NCI-H748 treated with DMSO at 0.1 percent for 48 hours (cell line): ENCODE results near the gene RSPH1.

Source experiments
- DNase-seq: peaks from one replicate; lab custom pipeline; 2025; lab: John Stamatoyannopoulos, UW

Gene RSPH1

DNA sequence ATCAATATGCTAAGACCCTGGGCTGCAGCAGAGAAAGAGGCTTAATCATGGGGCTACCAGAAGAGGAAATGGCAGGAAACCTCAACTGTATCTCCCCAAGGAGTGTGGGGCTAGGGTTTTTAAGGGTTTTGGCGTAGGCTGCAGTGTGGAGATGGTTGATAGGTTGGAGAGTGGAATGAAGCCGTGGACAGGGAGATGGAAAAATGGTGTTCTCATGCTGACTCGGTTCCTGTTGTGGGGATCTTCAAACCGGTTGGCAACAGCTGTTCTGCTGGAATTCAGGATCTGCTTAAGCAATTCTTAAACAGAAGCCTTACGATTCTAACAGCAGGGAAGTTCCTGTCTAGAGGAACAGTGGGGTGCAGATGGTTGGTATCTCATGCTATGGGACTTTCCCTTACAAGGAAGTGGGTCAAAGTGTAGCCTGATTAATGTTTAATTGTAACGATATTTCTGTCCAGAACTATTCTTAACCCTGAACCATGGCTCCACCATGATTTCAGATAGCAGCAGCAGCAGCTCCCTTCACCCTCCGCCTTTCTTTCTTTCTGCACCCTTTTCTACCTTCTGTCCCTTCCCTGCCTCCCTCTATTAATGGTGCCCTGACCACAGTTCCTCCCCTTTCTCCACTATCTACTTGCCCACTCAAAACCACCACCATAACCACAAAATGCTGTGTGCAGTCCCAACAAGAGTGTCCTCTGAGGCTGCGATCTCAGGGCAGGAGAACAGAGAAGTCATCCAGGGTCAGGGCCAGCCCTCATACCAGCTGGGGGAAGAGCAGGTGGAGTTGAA lies 30.8 kb downstream of the RSPH1 start:
- no peak for DNase-seq

DNA sequence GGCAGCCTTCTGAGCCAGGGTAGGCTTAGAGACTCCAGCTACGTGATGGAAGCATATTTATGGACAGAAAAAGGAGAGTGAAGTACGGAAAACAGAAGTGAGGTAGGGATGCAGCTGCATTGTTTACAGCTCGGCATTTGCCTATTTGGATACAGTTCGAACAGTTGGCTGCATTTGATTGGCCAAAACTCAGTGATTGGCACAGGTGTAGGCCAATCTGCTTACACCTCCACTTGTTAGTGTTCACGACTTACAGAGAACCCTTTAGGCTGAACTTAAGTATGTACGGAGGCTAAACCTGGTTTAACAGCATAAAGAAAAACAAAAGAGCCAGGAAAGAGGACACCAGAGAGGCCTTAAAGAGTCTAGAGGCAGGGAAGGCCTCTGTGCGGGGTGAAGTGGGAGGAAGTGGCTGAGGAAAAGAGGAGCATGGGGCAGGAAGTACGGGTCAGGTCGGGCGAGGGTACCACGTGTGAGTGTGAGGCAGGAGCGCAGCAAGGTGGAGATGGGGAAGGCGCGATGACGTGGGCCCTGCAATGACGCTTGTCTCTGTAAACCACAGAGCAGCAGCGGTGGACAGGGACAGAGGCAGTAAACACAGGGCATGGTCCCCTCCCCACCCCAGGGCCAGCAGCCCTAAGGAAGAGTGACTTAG lies 32.0 kb downstream of the RSPH1 start:
- DNase-seq = peak; percentile 69

DNA sequence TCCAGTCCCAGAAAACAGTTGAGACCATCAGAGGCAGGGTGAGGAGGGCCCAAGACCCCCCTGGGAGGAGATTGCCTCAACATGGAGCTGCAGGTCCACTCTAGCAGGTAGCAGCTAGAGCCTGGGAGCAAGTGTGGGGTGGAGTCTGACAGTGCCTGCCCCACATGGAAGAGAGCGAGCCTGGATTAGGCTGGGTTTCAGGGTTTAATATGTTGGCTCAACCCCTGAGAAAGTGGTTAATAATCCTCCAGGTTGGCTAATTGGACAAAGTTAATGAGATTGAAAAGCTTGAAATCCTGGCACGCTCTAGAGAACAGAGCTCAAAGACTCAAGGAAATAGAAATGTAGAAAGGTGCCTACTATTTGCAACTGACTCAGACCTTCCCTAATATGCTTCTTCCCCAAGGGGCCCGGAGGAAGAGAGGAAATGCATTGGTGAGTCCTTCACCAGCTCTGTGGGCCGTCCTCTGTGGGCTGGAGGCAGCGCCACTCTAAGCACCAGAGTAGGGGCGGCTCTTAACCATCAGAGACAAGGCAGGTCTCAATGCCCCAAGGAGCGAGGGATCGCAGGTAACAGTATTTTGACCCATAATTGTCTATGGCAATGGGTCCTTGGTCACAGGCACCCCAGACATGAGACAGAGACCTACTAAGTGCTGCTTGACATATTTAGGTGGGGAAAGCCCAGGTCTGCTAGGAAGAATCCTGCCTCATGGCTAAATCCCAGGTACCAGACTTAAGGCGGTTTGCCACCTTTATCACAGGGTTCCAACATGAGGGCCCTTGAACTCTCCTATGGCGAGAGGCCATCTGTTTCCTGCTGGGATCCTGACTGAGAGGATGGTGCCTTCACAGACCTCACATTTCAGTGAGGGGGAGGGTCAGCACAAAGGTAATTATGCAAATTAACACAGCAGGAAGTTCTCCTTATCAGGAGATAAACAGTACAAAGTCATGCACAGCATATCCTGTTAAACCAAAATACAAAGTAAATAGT lies 33.8 kb downstream of the RSPH1 start:
- DNase-seq = peak; percentile 89

DNA sequence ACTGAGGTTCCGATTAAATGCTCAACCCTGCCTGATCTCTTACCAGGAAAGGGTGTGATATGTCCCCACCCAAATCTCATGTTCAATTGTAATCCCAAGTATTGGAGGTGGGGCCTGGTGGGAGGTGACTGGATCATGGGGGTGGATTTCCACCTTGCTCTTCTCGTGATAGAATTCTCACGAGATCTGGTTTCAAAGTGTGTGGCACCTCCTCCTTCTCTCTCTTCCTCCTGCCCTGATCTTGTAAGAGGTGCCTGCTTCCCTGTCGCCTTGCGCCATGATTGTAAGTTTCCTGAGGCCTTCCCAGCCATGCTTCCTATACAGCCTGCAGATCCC lies 34.9 kb downstream of the RSPH1 start:
- no peak for DNase-seq

DNA sequence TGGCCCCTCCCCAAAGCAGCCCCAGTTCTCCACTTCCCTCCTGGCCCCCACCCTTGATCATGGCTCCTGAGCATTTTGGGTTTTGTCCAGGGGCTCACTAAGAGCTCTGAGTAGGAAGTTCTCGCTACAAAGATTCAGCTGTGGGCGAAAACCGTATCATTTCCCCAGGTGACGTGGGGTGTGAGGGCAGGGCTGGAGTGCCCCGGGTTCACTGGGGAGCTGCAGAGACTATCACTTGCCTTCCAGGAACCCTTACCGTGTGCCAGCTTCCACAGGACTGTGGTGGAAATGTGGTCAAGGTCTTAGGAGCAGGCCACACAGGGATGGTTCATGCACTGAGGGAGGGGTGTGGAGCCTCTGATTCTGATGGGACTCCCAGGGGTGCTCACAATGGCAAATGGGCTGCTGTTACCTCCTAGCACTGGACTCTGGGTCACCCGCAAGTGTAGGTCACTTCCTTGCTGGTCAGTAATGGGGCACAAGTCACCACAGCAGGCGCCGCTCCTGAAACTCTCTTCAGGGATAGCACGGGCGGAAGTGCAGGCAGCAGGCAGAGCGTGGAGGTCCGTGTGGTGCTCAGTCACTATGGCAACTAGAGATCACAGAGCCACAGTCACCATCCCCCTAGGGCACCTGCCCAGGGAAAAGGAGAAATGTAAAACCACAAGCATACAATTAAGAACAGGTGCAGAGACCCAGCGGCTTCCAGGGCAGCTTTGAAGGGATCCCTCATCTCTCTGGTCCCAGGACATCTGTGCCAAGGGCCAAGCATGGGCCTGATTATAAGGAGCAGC lies 35.4 kb downstream of the RSPH1 start:
- peak; percentile 94 for DNase-seq

DNA sequence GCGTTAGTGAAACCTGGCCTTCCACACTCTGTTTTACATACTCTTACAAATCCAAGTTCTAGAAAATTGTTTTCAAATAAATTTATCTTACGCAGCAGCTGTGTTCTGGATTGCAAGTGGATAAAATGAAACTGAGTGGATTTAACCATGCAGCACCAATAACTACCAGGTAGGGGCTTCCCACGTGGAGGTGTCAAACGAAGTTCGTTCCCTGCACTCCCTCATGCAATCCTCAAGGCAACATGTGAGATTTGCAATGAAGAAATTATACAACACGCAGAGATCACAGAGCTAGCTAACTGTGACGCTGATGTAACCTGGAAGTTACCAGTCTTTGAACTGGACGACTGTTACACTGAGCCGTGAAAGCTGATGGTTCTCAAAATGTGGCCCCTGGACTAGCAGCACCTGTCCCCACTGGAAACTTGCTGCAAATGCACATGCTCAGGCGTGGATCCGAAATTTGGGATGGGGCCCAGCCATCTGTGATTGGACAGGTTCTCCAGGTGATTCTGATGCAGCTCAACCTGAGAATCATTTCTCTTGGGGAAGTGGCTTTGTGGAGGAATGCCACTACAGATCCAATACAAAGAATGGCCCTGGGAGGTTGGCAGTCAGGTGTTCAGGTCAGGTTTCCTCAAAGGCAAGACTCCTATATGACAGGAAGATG lies 36.3 kb downstream of the RSPH1 start:
- DNase-seq = no peak

DNA sequence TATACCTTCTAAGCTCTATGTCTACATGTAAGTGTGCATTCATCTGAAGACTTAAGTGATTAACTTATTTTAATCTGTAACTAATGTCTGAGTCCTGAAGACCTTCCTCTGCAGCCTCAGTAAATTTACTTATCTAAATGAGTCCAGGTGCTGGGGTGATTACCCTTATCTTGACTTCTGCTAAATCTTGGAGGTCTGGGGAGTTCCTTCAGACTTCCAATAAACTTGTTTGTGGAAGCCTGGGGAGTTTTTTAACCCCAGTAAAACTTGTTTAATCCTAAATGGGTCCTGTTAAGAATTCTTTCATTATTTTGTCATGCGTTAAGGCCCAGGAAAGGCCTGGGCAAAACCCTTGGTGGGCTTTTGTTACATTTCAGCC lies 37.0 kb downstream of the RSPH1 start:
- DNase-seq = no peak

DNA sequence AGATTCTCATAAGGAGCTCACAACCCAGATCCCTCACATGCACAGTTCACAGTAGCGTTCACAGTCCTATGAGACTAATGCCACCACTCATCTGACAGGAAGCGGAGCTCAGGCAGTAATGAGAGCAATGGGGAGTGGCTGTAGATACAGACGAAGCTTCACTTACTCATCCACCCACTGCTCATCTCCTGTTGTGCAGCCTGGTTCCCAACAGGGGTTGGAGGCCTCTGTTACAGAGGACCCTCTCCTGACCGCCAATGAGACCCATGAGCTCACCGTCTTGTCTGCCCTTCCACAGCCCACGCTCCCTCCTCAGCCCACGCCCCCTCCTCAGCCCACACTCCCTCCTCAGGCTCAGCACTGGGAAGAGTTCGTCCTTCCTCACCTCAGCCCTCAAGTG lies 39.6 kb downstream of the RSPH1 start:
- DNase-seq = no peak

DNA sequence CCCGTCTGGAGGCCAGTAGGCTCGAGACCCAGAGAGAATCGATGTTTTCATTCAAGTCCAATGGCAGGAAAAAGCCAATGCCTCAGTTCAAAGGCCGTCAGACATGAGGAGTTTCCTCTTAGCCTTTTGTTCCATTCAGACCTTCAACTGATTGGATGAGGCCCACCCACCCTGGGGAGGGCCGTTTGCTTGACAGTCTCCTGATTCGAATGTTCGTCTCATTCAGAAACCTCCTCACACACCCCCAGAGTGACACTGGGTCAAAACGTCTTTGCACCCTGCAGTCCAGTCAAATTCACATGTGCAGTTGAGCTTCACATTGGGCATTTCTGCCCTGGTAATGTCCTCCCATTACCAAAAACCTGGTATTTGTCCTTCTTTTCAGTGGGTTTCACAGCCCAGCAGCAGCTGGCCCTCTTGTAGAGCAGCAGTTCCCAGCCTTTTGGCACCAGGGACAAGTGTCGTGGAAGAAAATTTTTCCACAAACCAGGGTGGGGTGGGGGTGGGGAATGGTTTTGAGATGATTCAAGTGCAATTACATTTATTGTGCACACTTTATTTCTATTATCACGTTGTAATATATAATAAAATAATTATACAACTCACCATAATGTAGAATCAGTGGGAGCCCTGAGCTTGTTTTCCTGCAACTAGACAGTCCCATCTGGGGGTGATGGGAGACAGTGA lies 40.1 kb downstream of the RSPH1 start:
- no peak for DNase-seq

DNA sequence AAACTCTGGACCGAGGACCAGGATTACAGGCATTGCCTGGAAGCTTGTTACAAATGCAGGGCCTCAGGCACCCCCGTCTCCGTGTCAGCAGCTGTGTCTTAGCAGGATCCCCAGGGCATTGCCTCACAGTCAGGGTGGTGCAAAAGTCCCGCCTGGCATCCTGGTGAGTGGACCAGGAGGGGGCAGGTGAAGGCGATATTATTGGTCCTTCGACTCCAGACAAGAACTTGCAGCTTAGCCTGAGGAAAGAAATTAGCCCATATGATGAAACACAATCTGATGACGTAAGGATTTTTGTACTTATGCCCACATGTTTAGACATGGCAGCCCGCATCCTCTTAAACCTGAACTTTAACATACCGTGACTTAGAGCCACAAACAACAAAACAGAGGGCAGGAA lies 40.8 kb downstream of the RSPH1 start:
- DNase-seq = no peak

DNA sequence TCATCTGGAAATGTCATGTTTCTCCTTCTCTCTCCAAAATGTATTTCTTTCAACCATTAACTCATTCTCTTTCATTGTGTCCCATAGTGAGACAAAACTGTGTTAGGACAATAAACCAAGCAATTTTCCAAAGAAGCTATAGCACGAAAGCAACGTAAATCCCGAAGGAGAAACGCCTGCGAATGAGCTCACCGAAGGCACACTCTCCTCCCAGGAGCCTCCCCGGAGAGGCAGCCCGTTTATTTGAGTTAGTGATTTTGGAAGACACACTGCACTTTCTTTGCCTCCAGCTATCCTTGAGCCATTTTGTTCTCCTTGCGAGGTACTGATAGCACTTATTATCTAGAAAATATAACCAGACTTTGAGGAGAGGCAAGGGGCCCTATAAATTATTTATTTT lies 41.2 kb downstream of the RSPH1 start:
- no peak for DNase-seq

DNA sequence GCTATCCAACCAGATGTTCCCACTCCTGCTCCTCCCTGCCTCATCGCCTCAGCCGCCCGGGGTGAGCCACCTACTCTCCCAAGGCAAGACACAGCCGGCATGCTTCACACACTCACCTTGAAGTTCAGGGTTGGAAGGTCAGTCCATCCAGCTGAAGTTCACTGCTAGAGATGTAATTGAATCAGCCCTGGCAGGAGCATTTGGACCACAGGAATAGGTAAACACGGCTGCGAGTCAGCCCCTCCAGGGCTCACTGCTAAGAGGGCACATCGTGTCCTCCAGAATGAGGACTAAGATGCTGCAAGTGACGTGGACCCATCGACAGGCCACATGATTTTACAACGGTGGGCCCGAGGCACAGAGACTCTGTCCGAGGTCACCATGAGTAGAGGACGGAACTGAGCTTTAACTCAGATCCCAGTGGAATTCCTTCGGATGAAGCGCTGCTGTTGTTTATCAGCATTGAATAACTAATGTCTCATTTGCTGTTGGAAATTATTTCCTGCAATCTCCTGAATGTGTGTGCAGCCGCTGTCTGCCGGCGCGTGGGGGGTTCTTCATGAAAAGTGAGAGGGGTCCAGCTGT lies 41.9 kb downstream of the RSPH1 start:
- no peak for DNase-seq

DNA sequence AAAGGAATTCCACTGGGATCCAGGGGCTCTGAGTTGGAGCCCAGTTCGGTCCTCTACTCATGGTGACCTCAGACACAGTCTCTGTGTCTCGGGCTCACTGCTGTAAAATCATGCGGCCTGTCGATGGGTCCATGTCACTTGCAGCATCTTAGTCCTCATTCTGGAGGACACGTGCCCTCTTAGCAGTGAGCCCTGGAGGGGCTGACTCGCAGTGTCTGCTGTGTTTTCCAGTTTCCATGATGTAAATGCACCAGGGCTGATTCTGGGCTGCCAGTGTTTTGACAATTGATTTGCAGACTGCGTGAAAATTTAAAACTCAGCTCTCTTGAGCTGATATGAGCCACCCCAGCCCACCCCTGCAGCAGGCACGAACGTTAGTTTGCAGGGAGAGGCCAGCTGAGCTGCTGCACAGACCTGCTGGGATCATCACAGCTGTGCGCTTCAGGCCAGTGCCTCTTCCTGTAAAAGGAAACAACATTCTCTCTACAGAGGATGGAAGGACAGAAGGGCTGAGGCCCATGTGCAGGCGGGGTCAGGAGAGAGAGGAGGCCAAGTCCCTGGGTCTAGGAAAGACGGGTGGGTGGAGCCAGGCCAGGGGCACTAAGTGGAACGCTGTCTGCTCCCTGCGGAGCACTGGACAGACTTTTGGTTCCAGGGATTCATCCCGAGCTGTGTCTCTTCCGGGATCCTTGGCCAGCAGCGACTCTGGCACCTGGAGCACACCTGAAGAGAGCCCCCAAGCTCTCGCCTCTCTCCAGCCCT lies 42.6 kb downstream of the RSPH1 start:
- DNase-seq = no peak

DNA sequence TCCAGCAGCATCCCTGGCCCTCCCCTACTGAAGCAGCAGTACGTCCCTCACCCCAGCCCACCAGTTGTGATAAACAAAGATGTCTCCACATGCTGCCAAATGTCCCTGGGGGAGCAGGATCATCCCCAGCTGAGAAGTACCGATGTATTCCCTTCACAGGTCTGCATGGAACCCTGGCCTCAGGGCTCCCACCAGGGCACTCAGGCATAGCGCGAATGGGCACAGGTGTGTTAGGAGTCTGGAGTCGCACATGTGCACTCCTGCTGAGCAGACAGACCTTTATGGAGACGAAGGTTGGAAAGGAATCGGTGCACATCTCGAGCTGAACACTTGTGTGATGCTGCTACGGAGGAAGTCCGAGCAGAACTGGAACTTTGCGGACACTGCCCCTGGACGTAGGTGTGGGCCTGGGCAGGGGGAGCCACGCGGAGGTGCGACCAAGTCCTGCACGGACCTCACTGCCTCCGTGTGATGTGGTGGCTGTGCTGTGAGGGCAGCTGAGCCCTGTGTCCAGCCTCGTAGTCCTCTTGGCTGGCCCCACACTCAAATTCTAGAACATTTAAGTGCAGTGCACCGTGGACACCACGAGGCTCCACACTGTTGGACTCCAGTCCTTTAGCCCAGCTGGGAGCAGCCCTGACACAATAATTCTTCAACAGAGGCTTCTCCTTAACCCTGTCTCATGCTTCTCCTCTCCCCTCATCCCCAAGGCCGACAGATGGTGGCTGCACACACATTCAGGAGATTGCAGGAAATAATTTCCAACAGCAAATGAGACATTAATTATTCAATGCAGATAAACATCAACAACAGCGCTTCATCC lies 43.4 kb downstream of the RSPH1 start:
- DNase-seq = no peak

DNA sequence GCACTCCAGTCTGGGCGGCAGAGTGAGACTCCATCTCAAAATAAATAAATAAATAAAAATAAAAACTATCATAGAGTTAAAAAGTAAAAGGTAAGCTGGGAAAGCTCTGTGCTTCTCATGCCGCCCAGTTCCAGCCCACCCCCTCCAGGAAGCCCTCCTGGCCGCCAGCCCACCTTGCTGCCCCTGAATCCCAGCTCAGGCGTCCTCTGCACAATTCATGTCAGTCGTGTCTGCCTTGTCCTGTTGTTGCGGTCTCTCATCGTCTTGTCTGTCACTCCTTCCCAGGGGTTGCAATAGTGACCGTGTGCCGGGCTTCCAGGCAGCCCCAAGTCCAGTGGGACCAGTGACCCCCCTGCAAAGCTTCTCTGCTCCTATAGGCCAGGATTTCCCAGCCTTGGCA lies 44.1 kb downstream of the RSPH1 start:
- DNase-seq = no peak

DNA sequence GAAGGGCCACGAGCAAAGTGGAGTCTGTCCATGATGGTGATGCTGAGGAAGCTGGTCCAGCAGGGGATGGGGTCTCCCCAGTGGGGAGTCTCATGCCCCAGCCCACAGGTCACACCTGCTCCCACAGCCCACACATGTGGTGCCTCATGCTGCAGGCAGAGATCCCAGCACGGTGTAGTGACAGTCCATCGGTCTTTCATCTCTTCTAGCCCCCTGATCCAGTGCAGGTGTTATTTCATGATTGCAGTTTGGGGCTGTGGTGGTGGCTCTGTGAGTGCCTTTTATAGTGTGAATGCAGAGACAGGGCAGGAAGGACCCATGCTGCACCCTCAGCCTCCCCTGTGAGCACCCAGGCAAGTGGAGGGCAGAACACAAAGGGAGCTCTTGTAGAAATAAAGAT lies 47.3 kb downstream of the RSPH1 start:
- no peak for DNase-seq

DNA sequence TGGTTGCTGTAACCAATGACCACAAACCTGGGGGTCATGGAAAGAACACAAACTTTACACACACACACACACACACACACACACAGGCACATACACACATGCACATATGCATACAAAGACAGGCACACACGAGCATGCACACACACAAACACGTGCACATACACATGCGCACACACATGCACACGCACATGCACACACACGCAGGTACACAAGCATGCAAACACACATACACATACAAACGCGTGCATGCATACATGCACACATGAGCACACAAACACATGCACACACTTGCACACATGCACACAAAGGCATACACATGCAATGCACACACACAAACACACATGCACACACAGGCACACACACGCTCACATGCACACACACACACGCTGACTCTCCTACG lies 48.3 kb downstream of the RSPH1 start:
- no peak for DNase-seq

DNA sequence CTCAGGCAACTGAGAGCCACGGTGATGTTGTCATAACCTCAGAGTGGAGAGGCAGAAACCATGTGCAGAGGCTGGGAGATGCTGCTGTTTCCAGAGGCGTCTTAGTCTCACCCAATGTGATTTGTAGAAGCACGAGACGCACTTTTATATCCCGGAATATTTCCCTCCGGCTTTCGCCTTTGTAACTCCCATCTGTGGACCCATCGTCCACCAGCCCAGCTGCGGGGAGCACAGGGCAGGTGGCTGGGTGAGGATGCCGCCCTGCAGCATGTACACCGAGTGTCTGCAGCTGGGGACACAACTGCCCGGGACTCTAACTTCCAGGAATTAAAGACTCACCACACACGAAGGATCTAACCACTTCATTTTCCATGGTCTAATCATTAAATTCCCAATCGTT lies 48.8 kb downstream of the RSPH1 start:
- DNase-seq = no peak

DNA sequence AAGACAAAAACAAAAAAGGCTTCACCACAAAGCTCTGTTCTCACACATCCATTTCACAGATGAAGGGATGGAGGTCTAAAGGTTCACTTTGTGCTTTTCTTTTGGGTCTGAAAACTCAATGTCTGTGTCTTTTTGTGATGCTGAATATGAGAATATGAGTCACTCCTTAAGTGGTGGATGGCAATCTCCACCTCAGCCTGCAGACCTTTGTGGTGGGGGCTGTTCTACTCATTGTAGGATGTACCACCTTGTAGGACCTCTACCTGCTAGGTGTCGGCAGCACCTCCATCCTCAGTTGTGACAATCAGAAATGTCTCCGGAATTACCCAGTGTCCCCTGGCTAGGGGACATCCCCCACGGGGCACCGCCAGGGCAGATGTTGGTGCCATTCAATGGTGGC lies 49.5 kb downstream of the RSPH1 start:
- DNase-seq = no peak
